ENCODE data around the gene GOLT1B. TPM values are rescaled to one million over a fixed set of nuclear protein-coding genes. Genes with fewer than 3 reads are reported as not detected.

The GOLT1B gene
- total RNA-seq, 2 experiments from 2014 or later, result 12.7 to 30.7 TPM

- Histone ChIP-seq H3K4me3 (ENCODE audit: low read depth, low read length, poor library complexity, severe bottlenecking) (no peak overlapping the region), H3K27ac (ENCODE audit: low read depth, low read length, poor library complexity, severe bottlenecking) (no peak overlapping the region), H2AFZ (ENCODE audit: low read length) (no peak overlapping the region), H3K36me3 (ENCODE audit: insufficient read depth, low read length) (no peaks in the 10 kb centered on the region), H4K20me1 (ENCODE audit: insufficient read depth, low read length) (no peaks in the 10 kb centered on the region), H3K4me2 (ENCODE audit: low read length) (no peak overlapping the region), H3K9me3 (ENCODE audit: low read length) (no peaks in the 10 kb centered on the region), H3K4me1 (ENCODE audit: insufficient read depth, low read length, poor library complexity, severe bottlenecking) (no peaks in the 10 kb centered on the region), H3K79me2 (ENCODE audit: insufficient read depth, low read depth, low read length) (no peaks in the 10 kb centered on the region), H3K9me2 (ENCODE audit: insufficient read depth, low read length) (no peaks in the 10 kb centered on the region)
- no peak for DNase-seq (ENCODE audit: low spot score)
- ChIA-PET POLR2A (no interaction called here), CTCF (ENCODE audit: unreplicated experiment) (no interaction called here)
- TF ChIP-seq CTCF (conservative IDR thresholded peaks at IDR 0.05; ENCODE audit: low read length) (no peak), EZH2phosphoT487 (IDR thresholded peaks at IDR 0.05; ENCODE audit: borderline replicate concordance, low read depth, low read length) (no peak)
- BruUV-seq (replicated peaks), result no TSS peak
- intact Hi-C loops (cut with micrococcal nuclease; ENCODE audit: unreplicated experiment), result no loop called here
Measured at GRCh38 chr12:21552635-21553328, 51.2 kb downstream of the GOLT1B start.

GRCh38 chr12:21553329-21553675 lies 51.7 kb downstream of the GOLT1B start:
- POLR2A ChIA-PET, result interaction anchor here (1.0 kb wide), 1 partner anchor 9 kb away, joined by 3 read pairs; no protein-coding TSS in a partner anchor
- intact Hi-C loops (cut with micrococcal nuclease; ENCODE audit: unreplicated experiment), result no loop called here
- TF ChIP-seq CTCF (conservative IDR thresholded peaks at IDR 0.05; ENCODE audit: low read length) (no peak), EZH2phosphoT487 (IDR thresholded peaks at IDR 0.05; ENCODE audit: borderline replicate concordance, low read depth, low read length) (no peak)
- H3K79me2 ChIP-seq (ENCODE audit: insufficient read depth, low read depth, low read length), result no peaks in the 10 kb centered on the region
- H3K9me2 ChIP-seq (ENCODE audit: insufficient read depth, low read length), result no peaks in the 10 kb centered on the region
- no peaks in the 10 kb centered on the region for H3K9me3 ChIP-seq (ENCODE audit: low read length)
- no peaks in the 10 kb centered on the region for H3K4me1 ChIP-seq (ENCODE audit: insufficient read depth, low read length, poor library complexity, severe bottlenecking)
- CTCF ChIA-PET (ENCODE audit: unreplicated experiment), result no interaction called here
- H3K4me2 ChIP-seq (ENCODE audit: low read length), result no peak overlapping the region
- no TSS peak for BruUV-seq (replicated peaks)
- no peak overlapping the region for H3K4me3 ChIP-seq (ENCODE audit: low read depth, low read length, poor library complexity, severe bottlenecking)
- H3K27ac ChIP-seq (ENCODE audit: low read depth, low read length, poor library complexity, severe bottlenecking), result no peak overlapping the region
- DNase-seq (ENCODE audit: low spot score), result no peak
- H3K36me3 ChIP-seq (ENCODE audit: insufficient read depth, low read length), result no peaks in the 10 kb centered on the region
- no peaks in the 10 kb centered on the region for H4K20me1 ChIP-seq (ENCODE audit: insufficient read depth, low read length)
- no peak overlapping the region for H2AFZ ChIP-seq (ENCODE audit: low read length)

GRCh38 chr12:21558100-21558679 lies 56.6 kb downstream of the GOLT1B start:
- ChIA-PET CTCF (ENCODE audit: unreplicated experiment) (no interaction called here), POLR2A (interaction anchor here (0.6 to 2.3 kb wide), 3 partner anchors 10 to 68 kb away, joined by 3 to 7 read pairs (median 3); no protein-coding TSS in a partner anchor)
- no peak for DNase-seq (ENCODE audit: low spot score)
- Histone ChIP-seq H4K20me1 (ENCODE audit: insufficient read depth, low read length) (no peaks in the 10 kb centered on the region), H3K4me2 (ENCODE audit: low read length) (no peak overlapping the region), H3K27ac (ENCODE audit: low read depth, low read length, poor library complexity, severe bottlenecking) (no peak overlapping the region), H3K9me2 (ENCODE audit: insufficient read depth, low read length) (no peaks in the 10 kb centered on the region), H3K4me3 (ENCODE audit: low read depth, low read length, poor library complexity, severe bottlenecking) (no peak overlapping the region), H2AFZ (ENCODE audit: low read length) (no peak overlapping the region), H3K36me3 (ENCODE audit: insufficient read depth, low read length) (no peaks in the 10 kb centered on the region), H3K79me2 (ENCODE audit: insufficient read depth, low read depth, low read length) (no peaks in the 10 kb centered on the region), H3K4me1 (ENCODE audit: insufficient read depth, low read length, poor library complexity, severe bottlenecking) (no peaks in the 10 kb centered on the region), H3K9me3 (ENCODE audit: low read length) (no peaks in the 10 kb centered on the region)
- TF ChIP-seq EZH2phosphoT487 (IDR thresholded peaks at IDR 0.05; ENCODE audit: borderline replicate concordance, low read depth, low read length) (no peak), CTCF (conservative IDR thresholded peaks at IDR 0.05; ENCODE audit: low read length) (no peak)
- BruUV-seq (replicated peaks), result no TSS peak
- intact Hi-C loops (cut with micrococcal nuclease; ENCODE audit: unreplicated experiment), result no loop called here
